GM12872 (cell line): ENCODE measurements around the gene SLC44A5.

Experiments used
- CTCF ChIP-seq: IDR thresholded peaks from 3 replicates; pipeline ENCODE4 v1.5.1; 2011; ENCODE audit warnings: low read depth, mild to moderate bottlenecking, low read length, moderate library complexity; ENCODE audit not compliant: insufficient read depth

The SLC44A5 gene

GRCh38 chr1:75431843-75432242, 179.1 kb downstream of the SLC44A5 start:
- TF ChIP-seq CTCF = no peak

- TF ChIP-seq CTCF = no peak
Measured at GRCh38 chr1:75430526-75430925, 180.4 kb downstream of the SLC44A5 start.

- TF ChIP-seq CTCF = no peak
Measured at GRCh38 chr1:75426688-75427087, 184.2 kb downstream of the SLC44A5 start.

GRCh38 chr1:75425001-75425650, 185.8 kb downstream of the SLC44A5 start:
- TF ChIP-seq CTCF = no peak

GRCh38 chr1:75423616-75424015, 187.3 kb downstream of the SLC44A5 start:
- TF ChIP-seq CTCF = peak; percentile 14; the same call in 1 of the 3 replicates

GRCh38 chr1:75423136-75423535, 187.8 kb downstream of the SLC44A5 start:
- TF ChIP-seq CTCF = no peak

- no peak for TF ChIP-seq CTCF
Measured at GRCh38 chr1:75421371-75421770, 189.5 kb downstream of the SLC44A5 start.
